GM21825 (cell line): ENCODE data around the gene ZMAT3.
"Not testable (repeated sequence)": the region's sequence is repeated elsewhere in the genome, so short reads cannot be mapped to it uniquely, and the experiment has no call there.

Source experiments
- ATAC-seq: cut with Tn5 transposase; IDR thresholded peaks from one replicate; pipeline ENCODE4 v1.9.1; 2021; ENCODE audit warnings: mild to moderate bottlenecking, moderate library complexity; ENCODE audit not compliant: unreplicated experiment

Gene ZMAT3

GRCh38 chr3:179071323-179072099, at the start of gene ZMAT3:
TSS of gene ZMAT3 (minus strand) at chr3:179071809. CDS start at chr3:179067752, 4,057 bp downstream.
- peak; percentile 70 for ATAC-seq

- no peak for ATAC-seq
Measured at GRCh38 chr3:179116816-179117215, 45.2 kb upstream of the ZMAT3 start.

GRCh38 chr3:179115444-179115843, 43.8 kb upstream of the ZMAT3 start:
- not testable (repeated sequence) for ATAC-seq

- ATAC-seq: no peak
Measured at GRCh38 chr3:179113903-179114302, 42.3 kb upstream of the ZMAT3 start.

GRCh38 chr3:179108086-179108485, 36.5 kb upstream of the ZMAT3 start:
- ATAC-seq: no peak

GRCh38 chr3:179107617-179108016, 36.0 kb upstream of the ZMAT3 start:
- ATAC-seq: no peak

- no peak for ATAC-seq
Measured at GRCh38 chr3:179105881-179106280, 34.3 kb upstream of the ZMAT3 start.

GRCh38 chr3:179100652-179101051, 29.0 kb upstream of the ZMAT3 start:
- no peak for ATAC-seq

GRCh38 chr3:179098388-179099077, 26.9 kb upstream of the ZMAT3 start:
- ATAC-seq: no peak

- no peak for ATAC-seq
Measured at GRCh38 chr3:179093807-179094206, 22.2 kb upstream of the ZMAT3 start.

- ATAC-seq: no peak
Measured at GRCh38 chr3:179091113-179091512, 19.5 kb upstream of the ZMAT3 start.

- no peak for ATAC-seq
Measured at GRCh38 chr3:179088306-179088705, 16.7 kb upstream of the ZMAT3 start.

GRCh38 chr3:179083977-179084376, 12.4 kb upstream of the ZMAT3 start:
- peak; percentile 73 for ATAC-seq

GRCh38 chr3:179082416-179082815, 10.8 kb upstream of the ZMAT3 start:
- no peak for ATAC-seq

GRCh38 chr3:179081885-179082284, 10.3 kb upstream of the ZMAT3 start:
- no peak for ATAC-seq

GRCh38 chr3:179079537-179079936, 7.9 kb upstream of the ZMAT3 start:
- no peak for ATAC-seq

- ATAC-seq: peak; percentile 39
Measured at GRCh38 chr3:179076243-179077027, 4.8 kb upstream of the ZMAT3 start.

- ATAC-seq: peak; percentile 20
Measured at GRCh38 chr3:179074656-179075055, 3.0 kb upstream of the ZMAT3 start.

GRCh38 chr3:179073816-179074215, 2.2 kb upstream of the ZMAT3 start:
- ATAC-seq: no peak

- ATAC-seq: peak; percentile 27
Measured at GRCh38 chr3:179072100-179072438, 460 bp upstream of the ZMAT3 start.

- no peak for ATAC-seq
Measured at GRCh38 chr3:179071027-179071322, 634 bp downstream of the ZMAT3 start.
